Sigmoid colon (tissue), 7 donors: ENCODE results near the gene ARHGEF7. TPM values are rescaled to one million over a fixed set of nuclear protein-coding genes. Genes with fewer than 3 reads are reported as not detected.

Source experiments
- DNase-seq: peaks from one replicate; pipeline ENCODE4 v3.0.0-alpha.2; 2019
- H3K27ac ChIP-seq, 4 donors: fragments of 200-600 bp; sonication (generic); one replicate each; pipeline ENCODE4 v1.5.1; 2016 to 2019; ENCODE audit warnings: mild to moderate bottlenecking in 1 of 4
- H3K27me3 ChIP-seq, 3 donors: fragments of 200-600 bp; sonication (generic); one replicate each; pipeline ENCODE4 v1.5.1; 2019; ENCODE audit warnings: mild to moderate bottlenecking in 1 of 3
- H3K36me3 ChIP-seq, 4 donors: fragments of 200-600 bp; sonication (generic); one replicate each; pipeline ENCODE4 v1.5.1; 2016 to 2019
- H3K4me1 ChIP-seq, 4 donors: fragments of 200-600 bp; sonication (generic); one replicate each; pipeline ENCODE4 v1.5.1; 2017 to 2019
- H3K4me3 ChIP-seq, 4 donors: fragments of 200-600 bp; sonication (generic); one replicate each; pipeline ENCODE4 v1.5.1; 2017 to 2019; ENCODE audit warnings: mild to moderate bottlenecking in 2 of 4, moderate library complexity in 1 of 4
- H3K9me3 ChIP-seq, 4 donors: fragments of 200-600 bp in 3 of 4; sonication (generic) in 3 of 4; one replicate each; pipeline versions ENCODE4 v1.5.1 to v1.6.1; 2013 to 2019
- EP300 ChIP-seq, 4 donors: sonication (generic); formaldehyde crosslinking; IDR thresholded peaks; one replicate each; pipeline ENCODE4 v1.6.1; 2017; ENCODE audit warnings: antibody characterized with exemption in 4 of 4
- POLR2A ChIP-seq, 2 donors: fragments of 450-650 bp; IDR thresholded peaks; one replicate each; pipeline ENCODE4 v1.6.1; 2016; ENCODE audit warnings: antibody characterized with exemption in 2 of 2, mild to moderate bottlenecking in 2 of 2, moderate library complexity in 2 of 2
- POLR2AphosphoS5 ChIP-seq, 4 donors: sonication (generic); formaldehyde crosslinking; IDR thresholded peaks; one replicate each; pipeline ENCODE4 v1.6.1; 2017; ENCODE audit warnings: antibody characterized with exemption in 4 of 4
- WGBS, 2 donors: extraction: QIAGEN DNeasy Blood & Tissue Kit; methylation state at CpG; one replicate each; pipeline ENCODE4 v1.1.7; 2013; 5-methylcytosine and 5-hydroxymethylcytosine counted together
- intact Hi-C: fragments of 100-400 bp; cut with DNase I; formaldehyde crosslinking; loops from one replicate; pipeline ENCODE4 v1.15.1; 2023
- polyA plus RNA-seq, 3 donors: library from polyadenylated mRNA; stranded (reverse); fragments of 200-250 nt; gene quantifications; one replicate each; pipeline ENCODE4 v1.2.3, GENCODE V29; 2013
- total RNA-seq, 4 donors: library from RNA; depleted of rRNA; stranded (reverse); fragments of >200 nt; gene quantifications; one replicate each; pipeline ENCODE4 v1.1.0, GENCODE V29; 2016
- TF ChIP-seq, protein P1 (sequence below), 4 experiments: fragments of 450-650 bp in 3 of 4; fragments of 200-600 bp in 1 of 4; IDR thresholded peaks; one replicate each; pipeline ENCODE4 v1.5.1; 2016 to 2019; ENCODE audit warnings: antibody characterized with exemption in 4 of 4, mild to moderate bottlenecking in 3 of 4, moderate library complexity in 2 of 4
- donor health status: healthy with polysubstance abuse.
- donor health status: Bipolar disorder and iron deficiency.
- donor health status: healthy.

Gene ARHGEF7
- total and polyA plus RNA-seq, 7 donors = 8.4 to 79.8 (median 41.0) TPM

GRCh38 chr13:111145071-111145470 is 30.0 kb downstream of the ARHGEF7 start:
- no peaks in the 10 kb centered on the region for H3K4me1 ChIP-seq
- H3K4me3 ChIP-seq = no peak overlapping the region
- H3K27ac ChIP-seq = no peak overlapping the region
- no peak for DNase-seq
- intact Hi-C loops = no loop called here
- no peaks in the 10 kb centered on the region for H3K27me3 ChIP-seq
- no peaks in the 10 kb centered on the region for H3K36me3 ChIP-seq
- TF ChIP-seq POLR2AphosphoS5 (IDR thresholded peaks at IDR 0.05) (no peak), EP300 (IDR thresholded peaks at IDR 0.05) (no peak), POLR2A (IDR thresholded peaks at IDR 0.05) (no peak)
- TF ChIP-seq, protein P1, sequence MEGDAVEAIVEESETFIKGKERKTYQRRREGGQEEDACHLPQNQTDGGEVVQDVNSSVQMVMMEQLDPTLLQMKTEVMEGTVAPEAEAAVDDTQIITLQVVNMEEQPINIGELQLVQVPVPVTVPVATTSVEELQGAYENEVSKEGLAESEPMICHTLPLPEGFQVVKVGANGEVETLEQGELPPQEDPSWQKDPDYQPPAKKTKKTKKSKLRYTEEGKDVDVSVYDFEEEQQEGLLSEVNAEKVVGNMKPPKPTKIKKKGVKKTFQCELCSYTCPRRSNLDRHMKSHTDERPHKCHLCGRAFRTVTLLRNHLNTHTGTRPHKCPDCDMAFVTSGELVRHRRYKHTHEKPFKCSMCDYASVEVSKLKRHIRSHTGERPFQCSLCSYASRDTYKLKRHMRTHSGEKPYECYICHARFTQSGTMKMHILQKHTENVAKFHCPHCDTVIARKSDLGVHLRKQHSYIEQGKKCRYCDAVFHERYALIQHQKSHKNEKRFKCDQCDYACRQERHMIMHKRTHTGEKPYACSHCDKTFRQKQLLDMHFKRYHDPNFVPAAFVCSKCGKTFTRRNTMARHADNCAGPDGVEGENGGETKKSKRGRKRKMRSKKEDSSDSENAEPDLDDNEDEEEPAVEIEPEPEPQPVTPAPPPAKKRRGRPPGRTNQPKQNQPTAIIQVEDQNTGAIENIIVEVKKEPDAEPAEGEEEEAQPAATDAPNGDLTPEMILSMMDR (IDR thresholded peaks at IDR 0.05) = no peak
- no peaks in the 10 kb centered on the region for H3K9me3 ChIP-seq
- 51 to 72% methylated on average over 7 of the region's 7 CpGs for WGBS, 2 donors

- Histone ChIP-seq H3K9me3 (no peaks in the 10 kb centered on the region), H3K27me3 (no peaks in the 10 kb centered on the region), H3K27ac (no peak overlapping the region), H3K4me1 (no peaks in the 10 kb centered on the region), H3K36me3 (no peaks in the 10 kb centered on the region), H3K4me3 (no peak overlapping the region)
- intact Hi-C loops = no loop called here
- no peak for TF ChIP-seq POLR2A (IDR thresholded peaks at IDR 0.05)
- TF ChIP-seq EP300 (IDR thresholded peaks at IDR 0.05) = no peak
- TF ChIP-seq, protein P1 (IDR thresholded peaks at IDR 0.05) = no peak
- no peak for TF ChIP-seq POLR2AphosphoS5 (IDR thresholded peaks at IDR 0.05)
- WGBS, 2 donors = 76 to 82% methylated on average over 7 of the region's 7 CpGs
- DNase-seq = no peak
These were observed 30.4 kb downstream of the ARHGEF7 start for GRCh38 chr13:111145506-111145905.

DNA sequence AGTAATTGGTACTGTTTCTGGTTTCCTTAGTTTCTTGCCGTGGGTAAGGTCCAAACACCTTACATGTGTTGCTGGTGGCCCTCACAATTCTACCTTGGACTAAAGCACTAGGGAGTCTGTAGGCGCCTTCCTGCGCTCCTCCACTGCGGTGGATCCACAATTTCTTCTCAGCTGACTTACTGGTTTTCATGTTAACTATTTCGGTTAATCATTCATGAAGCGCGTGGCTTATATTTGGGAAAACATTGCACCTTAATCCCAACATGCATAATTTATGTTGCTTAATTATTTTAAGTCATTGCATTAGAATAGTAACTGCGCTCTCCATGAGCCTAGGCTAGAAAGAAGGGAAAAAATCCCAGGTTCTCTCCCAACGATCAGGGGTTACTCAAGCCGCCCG is 37.7 kb downstream of the ARHGEF7 start:
- WGBS, 2 donors = 5 to 22% methylated on average over 11 of the region's 11 CpGs
- intact Hi-C loops = loop anchor here (1.0 to 10.0 kb wide), 3 partner anchors 70 to 438 kb away; partner anchors contain the start of genes ANKRD10 and ING1
- Histone ChIP-seq H3K4me3 (peak overlapping the region; percentile 76 to 93 (median 87)), H3K27ac (peak overlapping the region; percentile 95 to 98 (median 98)), H3K9me3 (no peaks in the 10 kb centered on the region), H3K27me3 (no peaks in the 10 kb centered on the region), H3K4me1 (peaks cover 0 to 37% (median 26%) of the 10 kb centered on the region in 4 donors), H3K36me3 (no peaks in the 10 kb centered on the region)
- DNase-seq = no peak
- no peak for TF ChIP-seq POLR2A (IDR thresholded peaks at IDR 0.05)
- no peak for TF ChIP-seq POLR2AphosphoS5 (IDR thresholded peaks at IDR 0.05)
- no peak for TF ChIP-seq EP300 (IDR thresholded peaks at IDR 0.05)
- TF ChIP-seq, protein P1 (IDR thresholded peaks at IDR 0.05) = no peak

GRCh38 chr13:111153279-111153976 is 38.3 kb downstream of the ARHGEF7 start:
- no peaks in the 10 kb centered on the region for H3K27me3 ChIP-seq
- no peaks in the 10 kb centered on the region for H3K9me3 ChIP-seq
- peaks cover 0 to 43% (median 31%) of the 10 kb centered on the region in 4 donors for H3K4me1 ChIP-seq
- intact Hi-C loops = loop anchor here (1.0 to 10.0 kb wide), 3 partner anchors 70 to 439 kb away; partner anchors contain the start of genes ANKRD10 and ING1
- peak overlapping the region; percentile 95 to 98 (median 98) for H3K27ac ChIP-seq
- H3K36me3 ChIP-seq = no peaks in the 10 kb centered on the region
- DNase-seq = peak; percentile 96
- peak overlapping the region; percentile 76 to 93 (median 87) for H3K4me3 ChIP-seq
- 0 to 1% methylated on average over 84 of the region's 84 CpGs for WGBS, 2 donors
- TF ChIP-seq EP300 (IDR thresholded peaks at IDR 0.05) = peak in 1 of 4 donors; percentile 26
- peak; percentile 97 to 99 (median 98) for TF ChIP-seq POLR2AphosphoS5 (IDR thresholded peaks at IDR 0.05)
- TF ChIP-seq, protein P1 (IDR thresholded peaks at IDR 0.05) = no peak
- peak; percentile 91 to 92 for TF ChIP-seq POLR2A (IDR thresholded peaks at IDR 0.05)
